Fibroblast of lung (primary cell): ENCODE data around the gene CALB2. TPM values are rescaled to one million over a fixed set of nuclear protein-coding genes. Genes with fewer than 3 reads are reported as not detected.

Source experiments
- DNase-seq, 2 donors: peaks; one replicate each; pipeline versions ENCODE4 v3.0.0 to v3.0.0-alpha.2; 2010; ENCODE audit warnings: low read depth in 2 of 2
- H2AFZ ChIP-seq: 2 replicates; pipeline ENCODE4 v1.5.1; 2012; ENCODE audit warnings: low read length, control low read depth, inconsistent platforms
- H3K27ac ChIP-seq: 2 replicates; pipeline ENCODE4 v1.5.1; 2011; ENCODE audit warnings: low read length, control low read depth; ENCODE audit not compliant: insufficient read depth
- H3K27me3 ChIP-seq: 2 replicates; pipeline ENCODE4 v1.5.1; 2011; ENCODE audit warnings: mild to moderate bottlenecking, low read length; ENCODE audit not compliant: control insufficient read depth, insufficient read depth
- H3K36me3 ChIP-seq: 2 replicates; pipeline ENCODE4 v1.5.1; 2011; ENCODE audit warnings: low read length; ENCODE audit not compliant: control insufficient read depth, insufficient read depth
- H3K4me1 ChIP-seq: 2 replicates; pipeline ENCODE4 v1.5.1; 2011; ENCODE audit warnings: low read length; ENCODE audit not compliant: control insufficient read depth, insufficient read depth; ENCODE audit errors: extremely low read depth
- H3K4me2 ChIP-seq: 2 replicates; pipeline ENCODE4 v1.5.1; 2011; ENCODE audit warnings: low read length, control low read depth; ENCODE audit not compliant: insufficient read depth; ENCODE audit errors: extremely low read depth
- H3K4me3 ChIP-seq, 4 experiments: fragments of 200-600 bp in 1 of 4; sonication (generic) in 1 of 4; replicated peaks in 1 of 4; 2 replicates each; pipeline ENCODE4 v1.5.1; 2011 to 2016; ENCODE audit warnings: low read length in 4 of 4, low read depth in 3 of 4, mild to moderate bottlenecking in 3 of 4, control low read depth in 2 of 4, inconsistent platforms in 1 of 4, mixed read lengths in 1 of 4; ENCODE audit not compliant: insufficient read depth in 1 of 4; ENCODE audit errors: control extremely low read depth in 1 of 4
- H3K79me2 ChIP-seq: 2 replicates; pipeline ENCODE4 v1.5.1; 2012; ENCODE audit warnings: mild to moderate bottlenecking, low read length, inconsistent platforms; ENCODE audit not compliant: control insufficient read depth, insufficient read depth
- H3K9ac ChIP-seq: 2 replicates; pipeline ENCODE4 v1.5.1; 2011; ENCODE audit warnings: mild to moderate bottlenecking, low read length, control low read depth; ENCODE audit not compliant: insufficient read depth
- H3K9me3 ChIP-seq: 2 replicates; pipeline ENCODE4 v1.5.1; 2012; ENCODE audit warnings: low read depth, low read length; ENCODE audit not compliant: control insufficient read depth, insufficient read depth
- H4K20me1 ChIP-seq: 2 replicates; pipeline ENCODE4 v1.5.1; 2011; ENCODE audit warnings: low read length; ENCODE audit not compliant: control insufficient read depth, insufficient read depth; ENCODE audit errors: extremely low read depth
- CTCF ChIP-seq, 2 donors: IDR thresholded peaks in 1 of 2; conservative IDR thresholded peaks in 1 of 2; 1 replicate in 1 of 2; 2 replicates in 1 of 2; pipeline ENCODE4 v1.5.1; 2011 to 2012; ENCODE audit warnings: low read length in 2 of 2, control low read depth in 1 of 2, inconsistent platforms in 1 of 2, low read depth in 1 of 2, mild to moderate bottlenecking in 1 of 2
- EZH2 ChIP-seq: IDR thresholded peaks from 2 replicates; pipeline ENCODE4 v1.5.1; 2012; ENCODE audit warnings: low read length, control low read depth, mild to moderate bottlenecking; ENCODE audit errors: missing control alignments
- polyA plus RNA-seq, 2 donors: library from polyadenylated mRNA; depleted of rRNA in 1 of 2; stranded (reverse) in 1 of 2; unstranded in 1 of 2; fragments of >200 nt; gene quantifications; 2 replicates each; pipeline ENCODE4 v1.2.1, GENCODE V29; 2011 to 2012; ENCODE audit warnings: missing spikeins in 1 of 2
- total RNA-seq: library from RNA; depleted of rRNA; stranded (reverse); fragments of >200 nt; gene quantifications from 2 replicates; pipeline ENCODE4 v1.2.1, GENCODE V29; 2014

Gene CALB2
- total and polyA plus RNA-seq, 2 donors (not counting 1 experiment from before 2014, with no cell fraction given): 0.58 to 1.3 TPM

GRCh38 chr16:71365021-71365420 lies 6.5 kb downstream of the CALB2 start:
- TF ChIP-seq CTCF (conservative IDR thresholded peaks at IDR 0.05 in 1 of 2, IDR thresholded peaks at IDR 0.05 in 1 of 2; ENCODE audit: low read depth in 1 of 2, low read length in 2 of 2) (no peak), EZH2 (no peak)
- no peak overlapping the region for H2AFZ ChIP-seq
- no peaks in the 10 kb centered on the region for H3K36me3 ChIP-seq
- H3K9ac ChIP-seq: no peak overlapping the region
- DNase-seq: no peak
- H3K4me1 ChIP-seq: peaks cover 5% of the 10 kb centered on the region
- H3K4me3 ChIP-seq: no peak overlapping the region
- no peaks in the 10 kb centered on the region for H3K9me3 ChIP-seq
- H3K4me2 ChIP-seq: no peak overlapping the region
- no peaks in the 10 kb centered on the region for H4K20me1 ChIP-seq
- H3K27me3 ChIP-seq: no peaks in the 10 kb centered on the region
- H3K79me2 ChIP-seq: no peaks in the 10 kb centered on the region
- no peak overlapping the region for H3K27ac ChIP-seq

DNA sequence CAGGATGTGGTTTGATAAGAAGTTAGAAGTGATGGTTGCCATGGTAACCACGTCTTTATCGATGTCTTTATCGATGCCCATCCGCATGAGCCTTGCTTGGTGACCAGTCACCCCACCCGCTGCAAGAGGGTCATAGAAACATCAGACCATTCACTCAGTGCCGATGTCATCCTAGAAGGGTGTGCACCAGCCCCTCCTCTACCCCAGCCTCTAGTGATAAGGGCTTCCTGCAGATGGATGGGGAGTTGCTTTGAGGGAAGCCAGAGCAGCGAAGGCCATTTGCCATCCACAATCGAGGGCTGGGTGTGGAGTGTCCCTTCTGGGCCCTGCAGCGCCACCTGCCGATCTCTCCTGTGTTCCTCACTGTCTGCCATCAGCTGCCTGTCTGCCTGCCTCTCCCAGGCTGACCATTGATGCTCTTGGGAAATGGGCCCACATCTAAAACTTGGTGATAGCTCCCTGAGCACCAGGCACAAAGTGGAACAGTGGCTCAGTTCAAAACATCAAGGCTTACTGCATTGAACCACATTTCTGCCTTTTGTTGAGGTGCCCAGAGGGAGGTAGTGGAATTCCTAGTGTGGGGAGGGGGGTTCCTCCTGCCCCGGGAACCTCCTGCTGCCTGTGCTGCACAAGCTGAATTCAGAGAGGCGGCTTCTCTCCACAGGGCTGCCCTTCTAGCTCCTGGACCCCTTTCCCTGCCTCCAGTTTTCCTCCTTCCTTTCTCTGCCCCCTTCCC lies 8.9 kb downstream of the CALB2 start:
- Histone ChIP-seq H3K4me1 (no peaks in the 10 kb centered on the region), H2AFZ (no peak overlapping the region), H4K20me1 (no peaks in the 10 kb centered on the region), H3K4me3 (no peak overlapping the region), H3K9me3 (no peaks in the 10 kb centered on the region), H3K27me3 (no peaks in the 10 kb centered on the region), H3K27ac (no peak overlapping the region), H3K9ac (no peak overlapping the region), H3K36me3 (no peaks in the 10 kb centered on the region), H3K4me2 (no peak overlapping the region), H3K79me2 (no peaks in the 10 kb centered on the region)
- peak; percentile 20 to 25 for DNase-seq
- no peak for TF ChIP-seq EZH2
- peak; percentile 37 for TF ChIP-seq CTCF (conservative IDR thresholded peaks at IDR 0.05 in 1 of 2, IDR thresholded peaks at IDR 0.05 in 1 of 2; ENCODE audit: low read depth in 1 of 2, low read length in 2 of 2)

GRCh38 chr16:71368958-71369357 lies 10.4 kb downstream of the CALB2 start:
- Histone ChIP-seq H3K27ac (no peak overlapping the region), H3K4me3 (no peak overlapping the region), H3K9ac (no peak overlapping the region), H3K4me1 (no peaks in the 10 kb centered on the region), H3K36me3 (no peaks in the 10 kb centered on the region), H4K20me1 (no peaks in the 10 kb centered on the region), H3K9me3 (no peaks in the 10 kb centered on the region), H3K27me3 (no peaks in the 10 kb centered on the region), H3K4me2 (no peak overlapping the region), H2AFZ (no peak overlapping the region), H3K79me2 (no peaks in the 10 kb centered on the region)
- TF ChIP-seq EZH2 (no peak), CTCF (conservative IDR thresholded peaks at IDR 0.05 in 1 of 2, IDR thresholded peaks at IDR 0.05 in 1 of 2; ENCODE audit: low read depth in 1 of 2, low read length in 2 of 2) (no peak)
- DNase-seq: no peak
